COR-L47 (cell line): ENCODE data around the gene BBX.

ENCODE experiments used
- DNase-seq: peaks from one replicate; lab custom pipeline; 2025; lab: John Stamatoyannopoulos, UW

The BBX gene

GRCh38 chr3:107845380-107846278 is 322.9 kb downstream of the BBX start:
- DNase-seq, result no peak

GRCh38 chr3:107846279-107846852 is 323.6 kb downstream of the BBX start:
- DNase-seq, result no peak

- DNase-seq, result no peak
Measured at GRCh38 chr3:107847791-107848190, 325.0 kb downstream of the BBX start.

- no peak for DNase-seq
Measured at GRCh38 chr3:107848351-107848915, 325.7 kb downstream of the BBX start.

- no peak for DNase-seq
Measured at GRCh38 chr3:107850681-107851080, 327.9 kb downstream of the BBX start.

- DNase-seq, result no peak
Measured at GRCh38 chr3:107853821-107854220, 331.1 kb downstream of the BBX start.

- no peak for DNase-seq
Measured at GRCh38 chr3:107854733-107855132, 332.0 kb downstream of the BBX start.

GRCh38 chr3:107855710-107856109 is 332.9 kb downstream of the BBX start:
- no peak for DNase-seq

GRCh38 chr3:107857854-107858253 is 335.1 kb downstream of the BBX start:
- DNase-seq, result no peak

GRCh38 chr3:107858876-107859275 is 336.1 kb downstream of the BBX start:
- DNase-seq, result no peak
